HCT116 (cell line): Measurements from ENCODE around the gene KMT2E.

Experiments used
- EGR1 ChIP-seq: IDR thresholded peaks from 2 replicates; pipeline ENCODE4 v1.6.1; 2012; ENCODE audit warnings: low read depth
- EZH2 ChIP-seq: fragments of 200-600 bp; sonication (generic); IDR thresholded peaks from 2 replicates; pipeline ENCODE4 v1.6.1; 2017; ENCODE audit warnings: antibody characterized with exemption, mixed run types
- EZH2phosphoT487 ChIP-seq: fragments of 200-600 bp; IDR thresholded peaks from 2 replicates; pipeline ENCODE4 v1.6.1; 2018; ENCODE audit warnings: antibody characterized with exemption, borderline replicate concordance
- FOSL1 ChIP-seq: IDR thresholded peaks from 2 replicates; pipeline ENCODE4 v1.6.1; 2012; ENCODE audit warnings: low read depth
- POLR2A ChIP-seq: IDR thresholded peaks from 2 replicates; pipeline ENCODE4 v1.7.0; 2011; ENCODE audit warnings: borderline replicate concordance; ENCODE audit not compliant: insufficient read depth, insufficient read length; ENCODE audit errors: extremely low read depth
- POLR2AphosphoS5 ChIP-seq: IDR thresholded peaks from 2 replicates; pipeline ENCODE4 v1.6.1; 2011; ENCODE audit warnings: mild to moderate bottlenecking, low read depth, low read length, moderate library complexity
- REST ChIP-seq: IDR thresholded peaks from 2 replicates; pipeline ENCODE4 v1.6.1; 2012; ENCODE audit warnings: low read depth
- SP1 ChIP-seq: IDR thresholded peaks from 2 replicates; pipeline ENCODE4 v1.6.1; 2012; ENCODE audit warnings: low read depth
- YY1 ChIP-seq: IDR thresholded peaks from 2 replicates; pipeline ENCODE4 v1.6.1; 2011; ENCODE audit warnings: low read length, low read depth, moderate library complexity, mild to moderate bottlenecking; ENCODE audit not compliant: insufficient replicate concordance; ENCODE audit errors: extremely low read depth
- ZBTB33 ChIP-seq: IDR thresholded peaks from 2 replicates; pipeline ENCODE4 v1.6.1; 2011; ENCODE audit warnings: mild to moderate bottlenecking, low read length, moderate library complexity; ENCODE audit not compliant: insufficient replicate concordance; ENCODE audit errors: extremely low read depth
- ZNF274 ChIP-seq: fragments of 200-500 bp; sonication (Bioruptor generic); IDR thresholded peaks from 2 replicates; pipeline ENCODE4 v1.6.1; 2014; ENCODE audit warnings: mild to moderate bottlenecking, low read depth, low read length, inconsistent platforms
- TF ChIP-seq, protein P1 (sequence below), 3 experiments: fragments of 200-600 bp in 1 of 3; sonication (generic) in 1 of 3; IDR thresholded peaks in 2 of 3; conservative IDR thresholded peaks in 1 of 3; 2 replicates each; pipeline ENCODE4 v1.5.1; 2012 to 2017; ENCODE audit warnings: low read depth in 2 of 3, low read length in 2 of 3, antibody characterized with exemption in 1 of 3, borderline replicate concordance in 1 of 3, control low read depth in 1 of 3, mild to moderate bottlenecking in 1 of 3, mixed read lengths in 1 of 3, mixed run types in 1 of 3, moderate library complexity in 1 of 3; ENCODE audit not compliant: insufficient read depth in 1 of 3
- TF ChIP-seq, protein P2 (sequence below): IDR thresholded peaks from 2 replicates; pipeline ENCODE4 v1.6.1; 2012

- TF ChIP-seq, protein P1, sequence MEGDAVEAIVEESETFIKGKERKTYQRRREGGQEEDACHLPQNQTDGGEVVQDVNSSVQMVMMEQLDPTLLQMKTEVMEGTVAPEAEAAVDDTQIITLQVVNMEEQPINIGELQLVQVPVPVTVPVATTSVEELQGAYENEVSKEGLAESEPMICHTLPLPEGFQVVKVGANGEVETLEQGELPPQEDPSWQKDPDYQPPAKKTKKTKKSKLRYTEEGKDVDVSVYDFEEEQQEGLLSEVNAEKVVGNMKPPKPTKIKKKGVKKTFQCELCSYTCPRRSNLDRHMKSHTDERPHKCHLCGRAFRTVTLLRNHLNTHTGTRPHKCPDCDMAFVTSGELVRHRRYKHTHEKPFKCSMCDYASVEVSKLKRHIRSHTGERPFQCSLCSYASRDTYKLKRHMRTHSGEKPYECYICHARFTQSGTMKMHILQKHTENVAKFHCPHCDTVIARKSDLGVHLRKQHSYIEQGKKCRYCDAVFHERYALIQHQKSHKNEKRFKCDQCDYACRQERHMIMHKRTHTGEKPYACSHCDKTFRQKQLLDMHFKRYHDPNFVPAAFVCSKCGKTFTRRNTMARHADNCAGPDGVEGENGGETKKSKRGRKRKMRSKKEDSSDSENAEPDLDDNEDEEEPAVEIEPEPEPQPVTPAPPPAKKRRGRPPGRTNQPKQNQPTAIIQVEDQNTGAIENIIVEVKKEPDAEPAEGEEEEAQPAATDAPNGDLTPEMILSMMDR (IDR thresholded peaks at IDR 0.05 in 2 of 3, conservative IDR thresholded peaks at IDR 0.05 in 1 of 3; ENCODE audit: borderline replicate concordance in 1 of 3, insufficient read depth in 1 of 3, low read depth in 2 of 3, low read length in 2 of 3) = no peak
- no peak for TF ChIP-seq ZNF274
- no peak for TF ChIP-seq POLR2A
- TF ChIP-seq YY1 = no peak
- no peak for TF ChIP-seq FOSL1
- no peak for TF ChIP-seq REST
- no peak for TF ChIP-seq EZH2
- TF ChIP-seq, protein P2, sequence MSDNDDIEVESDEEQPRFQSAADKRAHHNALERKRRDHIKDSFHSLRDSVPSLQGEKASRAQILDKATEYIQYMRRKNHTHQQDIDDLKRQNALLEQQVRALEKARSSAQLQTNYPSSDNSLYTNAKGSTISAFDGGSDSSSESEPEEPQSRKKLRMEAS = no peak
- TF ChIP-seq EZH2phosphoT487 = no peak
- TF ChIP-seq EGR1 = no peak
- no peak for TF ChIP-seq SP1
- TF ChIP-seq ZBTB33 = no peak
- TF ChIP-seq POLR2AphosphoS5 = no peak
These were observed 36.5 kb downstream of the KMT2E start for GRCh38 chr7:105050493-105050892.
